ENCODE measurements around the gene MAP2K7. TPM values are rescaled to one million over a fixed set of nuclear protein-coding genes. Genes with fewer than 3 reads are reported as not detected.

Gene MAP2K7
- total and polyA plus RNA-seq, 2 of the 4 experiments (the other 2 are of a cell fraction) = 4.1 to 15.6 TPM

DNA sequence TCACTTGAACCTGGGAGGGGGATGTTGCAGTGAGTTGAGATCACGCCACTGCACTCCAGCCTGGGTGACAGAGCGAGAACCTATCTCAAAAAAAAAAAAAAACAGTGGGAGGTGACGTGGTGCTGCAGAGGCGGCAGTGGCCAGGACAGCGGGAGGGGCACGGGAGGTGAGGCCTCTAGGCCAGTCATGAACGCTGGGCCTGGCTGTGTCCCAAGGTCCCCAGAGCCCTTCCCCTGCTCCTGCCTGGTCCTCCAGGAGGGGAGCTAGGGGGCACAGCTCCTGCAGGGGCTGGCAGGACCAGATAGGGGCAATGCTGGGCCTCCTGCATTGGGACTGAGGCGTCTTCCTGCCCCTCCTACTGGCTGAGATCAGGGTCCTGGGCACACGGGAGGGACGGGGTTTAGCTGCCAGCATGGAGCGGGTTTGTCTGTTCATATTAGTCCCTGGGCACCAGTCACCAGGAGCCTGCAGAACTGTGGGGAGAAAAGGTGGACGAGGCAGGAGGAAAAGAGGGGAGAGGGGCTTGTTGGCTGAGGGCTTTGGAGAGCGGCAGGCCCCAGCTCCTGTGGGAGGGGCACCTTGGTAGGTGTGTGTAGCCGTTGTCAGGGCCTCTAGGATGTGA, 4.5 kb downstream of the MAP2K7 start:
- BruUV-seq (replicated peaks) = no TSS peak
- H3K27ac ChIP-seq (ENCODE audit: insufficient read depth, low read length) = no peak overlapping the region
- no peak overlapping the region for H2BK120ac ChIP-seq (ENCODE audit: low read depth, low read length)
- no peak for DNase-seq
- H2AK5ac ChIP-seq (ENCODE audit: low read depth, low read length) = no peak overlapping the region
- intact Hi-C loops (cut with micrococcal nuclease) (no loop called here), dilution Hi-C loops (cut with HindIII; ENCODE audit: low sequenced_read_pairs, unreplicated experiment) (no loop called here), in situ Hi-C loops (cut with MboI; ENCODE audit: low sequenced_read_pairs) (no loop called here)
- H2BK20ac ChIP-seq (ENCODE audit: low read depth, low read length) = no peak overlapping the region
- H3K23ac ChIP-seq (ENCODE audit: low read depth, low read length) = no peak overlapping the region
- H3K9me3 ChIP-seq (ENCODE audit: control insufficient read depth, insufficient read depth, low read length) = no peaks in the 10 kb centered on the region
- H4K91ac ChIP-seq (ENCODE audit: insufficient read depth, low read depth, low read length) = no peak overlapping the region
- H3K4me2 ChIP-seq (ENCODE audit: low read depth, low read length) = no peak overlapping the region
- H3K36me3 ChIP-seq (ENCODE audit: control insufficient read depth, insufficient read depth, low read length) = peaks cover 34% of the 10 kb centered on the region
- peak overlapping the region; percentile 28 for H2AK9ac ChIP-seq (replicated peaks; ENCODE audit: low read depth, low read length, poor library complexity)
- H2AFZ ChIP-seq (replicated peaks; ENCODE audit: low read length, poor library complexity) = no peak overlapping the region
- H3K18ac ChIP-seq (ENCODE audit: low read depth, low read length) = no peak overlapping the region
- H3K4me1 ChIP-seq (ENCODE audit: control insufficient read depth, insufficient read depth, low read length) = peaks cover 6% of the 10 kb centered on the region
- ChIA-PET POLR2A (ENCODE audit: unreplicated experiment) (interaction anchor here (1.2 kb wide), 1 partner anchor 12 kb away, joined by 4 read pairs; the partner anchor contains the start of gene SNAPC2), CTCF (no interaction called here)
- TF ChIP-seq NFE2L2 (IDR thresholded peaks at IDR 0.05; ENCODE audit: low read depth, low read length) = no peak
- TF ChIP-seq FOS (IDR thresholded peaks at IDR 0.05; ENCODE audit: low read depth, low read length) = no peak
- no peak for TF ChIP-seq MAFK (IDR thresholded peaks at IDR 0.05; ENCODE audit: low read depth, low read length)
- TF ChIP-seq RCOR1 (IDR thresholded peaks at IDR 0.05; ENCODE audit: insufficient replicate concordance, low read length) = no peak
- no peak for TF ChIP-seq MXI1 (IDR thresholded peaks at IDR 0.05; ENCODE audit: borderline replicate concordance, low read depth, low read length)
- TF ChIP-seq, protein P1, sequence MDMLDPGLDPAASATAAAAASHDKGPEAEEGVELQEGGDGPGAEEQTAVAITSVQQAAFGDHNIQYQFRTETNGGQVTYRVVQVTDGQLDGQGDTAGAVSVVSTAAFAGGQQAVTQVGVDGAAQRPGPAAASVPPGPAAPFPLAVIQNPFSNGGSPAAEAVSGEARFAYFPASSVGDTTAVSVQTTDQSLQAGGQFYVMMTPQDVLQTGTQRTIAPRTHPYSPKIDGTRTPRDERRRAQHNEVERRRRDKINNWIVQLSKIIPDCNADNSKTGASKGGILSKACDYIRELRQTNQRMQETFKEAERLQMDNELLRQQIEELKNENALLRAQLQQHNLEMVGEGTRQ (IDR thresholded peaks at IDR 0.05; ENCODE audit: low read depth, low read length) = no peak
- TF ChIP-seq, protein P2, sequence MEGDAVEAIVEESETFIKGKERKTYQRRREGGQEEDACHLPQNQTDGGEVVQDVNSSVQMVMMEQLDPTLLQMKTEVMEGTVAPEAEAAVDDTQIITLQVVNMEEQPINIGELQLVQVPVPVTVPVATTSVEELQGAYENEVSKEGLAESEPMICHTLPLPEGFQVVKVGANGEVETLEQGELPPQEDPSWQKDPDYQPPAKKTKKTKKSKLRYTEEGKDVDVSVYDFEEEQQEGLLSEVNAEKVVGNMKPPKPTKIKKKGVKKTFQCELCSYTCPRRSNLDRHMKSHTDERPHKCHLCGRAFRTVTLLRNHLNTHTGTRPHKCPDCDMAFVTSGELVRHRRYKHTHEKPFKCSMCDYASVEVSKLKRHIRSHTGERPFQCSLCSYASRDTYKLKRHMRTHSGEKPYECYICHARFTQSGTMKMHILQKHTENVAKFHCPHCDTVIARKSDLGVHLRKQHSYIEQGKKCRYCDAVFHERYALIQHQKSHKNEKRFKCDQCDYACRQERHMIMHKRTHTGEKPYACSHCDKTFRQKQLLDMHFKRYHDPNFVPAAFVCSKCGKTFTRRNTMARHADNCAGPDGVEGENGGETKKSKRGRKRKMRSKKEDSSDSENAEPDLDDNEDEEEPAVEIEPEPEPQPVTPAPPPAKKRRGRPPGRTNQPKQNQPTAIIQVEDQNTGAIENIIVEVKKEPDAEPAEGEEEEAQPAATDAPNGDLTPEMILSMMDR (conservative IDR thresholded peaks at IDR 0.05; ENCODE audit: low read depth, low read length) = no peak
- no peak for TF ChIP-seq CEBPB (IDR thresholded peaks at IDR 0.05; ENCODE audit: low read depth, low read length)
- TF ChIP-seq BHLHE40 (IDR thresholded peaks at IDR 0.05; ENCODE audit: low read depth, low read length) = no peak
- TF ChIP-seq RAD21 (IDR thresholded peaks at IDR 0.05; ENCODE audit: low read length) = no peak
- TF ChIP-seq MAZ (IDR thresholded peaks at IDR 0.05; ENCODE audit: borderline replicate concordance, low read depth, low read length) = no peak
- TF ChIP-seq POLR2A (IDR thresholded peaks at IDR 0.05; ENCODE audit: low read depth, low read length) = no peak
- no peak for TF ChIP-seq RFX5 (IDR thresholded peaks at IDR 0.05; ENCODE audit: low read depth, low read length)
- TF ChIP-seq, protein P3, sequence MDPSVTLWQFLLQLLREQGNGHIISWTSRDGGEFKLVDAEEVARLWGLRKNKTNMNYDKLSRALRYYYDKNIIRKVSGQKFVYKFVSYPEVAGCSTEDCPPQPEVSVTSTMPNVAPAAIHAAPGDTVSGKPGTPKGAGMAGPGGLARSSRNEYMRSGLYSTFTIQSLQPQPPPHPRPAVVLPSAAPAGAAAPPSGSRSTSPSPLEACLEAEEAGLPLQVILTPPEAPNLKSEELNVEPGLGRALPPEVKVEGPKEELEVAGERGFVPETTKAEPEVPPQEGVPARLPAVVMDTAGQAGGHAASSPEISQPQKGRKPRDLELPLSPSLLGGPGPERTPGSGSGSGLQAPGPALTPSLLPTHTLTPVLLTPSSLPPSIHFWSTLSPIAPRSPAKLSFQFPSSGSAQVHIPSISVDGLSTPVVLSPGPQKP (IDR thresholded peaks at IDR 0.05; ENCODE audit: borderline replicate concordance, low read depth, low read length) = no peak
- no peak for TF ChIP-seq SMC3 (IDR thresholded peaks at IDR 0.05; ENCODE audit: low read depth, low read length)
- TF ChIP-seq CHD1 (IDR thresholded peaks at IDR 0.05; ENCODE audit: low read depth, low read length) = no peak
- no peak overlapping the region for H2BK15ac ChIP-seq (ENCODE audit: low read depth, low read length)
- H3K9me1 ChIP-seq (ENCODE audit: insufficient read depth, low read length) = peaks cover 4% of the 10 kb centered on the region; the same call in 1 of the 2 replicates
- H3K14ac ChIP-seq (replicated peaks; ENCODE audit: low read depth, low read length) = no peak overlapping the region
- H3K56ac ChIP-seq (ENCODE audit: extremely low read depth, insufficient read depth, low read length) = no peak overlapping the region
- no peak overlapping the region for H2BK5ac ChIP-seq (ENCODE audit: low read depth, low read length, poor library complexity, severe bottlenecking)
- H4K8ac ChIP-seq (ENCODE audit: low read depth in 2 of 2, low read length in 2 of 2) = no peak overlapping the region
- no peak overlapping the region for H3K9ac ChIP-seq (ENCODE audit: low read depth, low read length)
- peaks cover 9 to 39% of the 10 kb centered on the region in 2 experiments; a peak in 3 of 4 replicates for H3K79me1 ChIP-seq (ENCODE audit: low read depth in 1 of 2, low read length in 2 of 2)
- H3K4me3 ChIP-seq (ENCODE audit: insufficient read depth, low read depth, low read length) = no peak overlapping the region
- H3K4ac ChIP-seq (ENCODE audit: low read depth, low read length) = no peak overlapping the region
- WGBS, 2 experiments (ENCODE audit: extremely low coverage in 2 of 2, insufficient read length in 1 of 2) = 67% methylated on average over 4 of the region's 14 CpGs; no CpG with 5 or more reads in 1 of the 2 experiments
- H3K27me3 ChIP-seq (ENCODE audit: control insufficient read depth, insufficient read depth, low read length) = no peaks in the 10 kb centered on the region
- no peak overlapping the region for H4K5ac ChIP-seq (ENCODE audit: low read depth, low read length)
- ATAC-seq (ENCODE audit: low read depth) = no peak
- H4K20me1 ChIP-seq (ENCODE audit: insufficient read depth, low read length) = peaks cover 50% of the 10 kb centered on the region
